HK-2 (cell line): ENCODE results near the gene PRDX2.

Source experiments
- DNase-seq: peaks from one replicate; pipeline ENCODE4 v3.0.0-alpha.2; 2018; ENCODE audit not compliant: unreplicated experiment

PRDX2 gene

DNA sequence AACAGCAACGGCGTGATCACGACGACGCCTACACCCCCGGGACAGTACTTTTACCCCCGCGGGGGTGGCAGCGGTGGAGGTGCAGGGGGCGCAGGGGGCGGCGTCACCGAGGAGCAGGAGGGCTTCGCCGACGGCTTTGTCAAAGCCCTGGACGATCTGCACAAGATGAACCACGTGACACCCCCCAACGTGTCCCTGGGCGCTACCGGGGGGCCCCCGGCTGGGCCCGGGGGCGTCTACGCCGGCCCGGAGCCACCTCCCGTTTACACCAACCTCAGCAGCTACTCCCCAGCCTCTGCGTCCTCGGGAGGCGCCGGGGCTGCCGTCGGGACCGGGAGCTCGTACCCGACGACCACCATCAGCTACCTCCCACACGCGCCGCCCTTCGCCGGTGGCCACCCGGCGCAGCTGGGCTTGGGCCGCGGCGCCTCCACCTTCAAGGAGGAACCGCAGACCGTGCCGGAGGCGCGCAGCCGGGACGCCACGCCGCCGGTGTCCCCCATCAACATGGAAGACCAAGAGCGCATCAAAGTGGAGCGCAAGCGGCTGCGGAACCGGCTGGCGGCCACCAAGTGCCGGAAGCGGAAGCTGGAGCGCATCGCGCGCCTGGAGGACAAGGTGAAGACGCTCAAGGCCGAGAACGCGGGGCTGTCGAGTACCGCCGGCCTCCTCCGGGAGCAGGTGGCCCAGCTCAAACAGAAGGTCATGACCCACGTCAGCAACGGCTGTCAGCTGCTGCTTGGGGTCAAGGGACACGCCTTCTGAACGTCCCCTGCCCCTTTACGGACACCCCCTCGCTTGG, 9.3 kb downstream of the PRDX2 start:
- DNase-seq: peak; percentile 66

DNA sequence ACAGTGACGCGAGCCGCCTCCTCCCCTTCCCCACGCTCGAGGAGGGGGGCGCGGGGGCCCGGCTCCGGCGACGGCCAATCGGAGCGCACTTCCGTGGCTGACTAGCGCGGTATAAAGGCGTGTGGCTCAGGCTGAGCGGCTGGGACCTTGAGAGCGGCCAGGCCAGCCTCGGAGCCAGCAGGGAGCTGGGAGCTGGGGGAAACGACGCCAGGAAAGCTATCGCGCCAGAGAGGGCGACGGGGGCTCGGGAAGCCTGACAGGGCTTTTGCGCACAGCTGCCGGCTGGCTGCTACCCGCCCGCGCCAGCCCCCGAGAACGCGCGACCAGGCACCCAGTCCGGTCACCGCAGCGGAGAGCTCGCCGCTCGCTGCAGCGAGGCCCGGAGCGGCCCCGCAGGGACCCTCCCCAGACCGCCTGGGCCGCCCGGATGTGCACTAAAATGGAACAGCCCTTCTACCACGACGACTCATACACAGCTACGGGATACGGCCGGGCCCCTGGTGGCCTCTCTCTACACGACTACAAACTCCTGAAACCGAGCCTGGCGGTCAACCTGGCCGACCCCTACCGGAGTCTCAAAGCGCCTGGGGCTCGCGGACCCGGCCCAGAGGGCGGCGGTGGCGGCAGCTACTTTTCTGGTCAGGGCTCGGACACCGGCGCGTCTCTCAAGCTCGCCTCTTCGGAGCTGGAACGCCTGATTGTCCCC, 10.1 kb downstream of the PRDX2 start, which contains the start of gene JUNB:
Gene JUNB, plus strand, starts transcription at position 142 of the 706 bp plus-strand sequence. Its CDS starts 286 bp downstream, at position 428.
- peak; percentile 98 for DNase-seq

DNA sequence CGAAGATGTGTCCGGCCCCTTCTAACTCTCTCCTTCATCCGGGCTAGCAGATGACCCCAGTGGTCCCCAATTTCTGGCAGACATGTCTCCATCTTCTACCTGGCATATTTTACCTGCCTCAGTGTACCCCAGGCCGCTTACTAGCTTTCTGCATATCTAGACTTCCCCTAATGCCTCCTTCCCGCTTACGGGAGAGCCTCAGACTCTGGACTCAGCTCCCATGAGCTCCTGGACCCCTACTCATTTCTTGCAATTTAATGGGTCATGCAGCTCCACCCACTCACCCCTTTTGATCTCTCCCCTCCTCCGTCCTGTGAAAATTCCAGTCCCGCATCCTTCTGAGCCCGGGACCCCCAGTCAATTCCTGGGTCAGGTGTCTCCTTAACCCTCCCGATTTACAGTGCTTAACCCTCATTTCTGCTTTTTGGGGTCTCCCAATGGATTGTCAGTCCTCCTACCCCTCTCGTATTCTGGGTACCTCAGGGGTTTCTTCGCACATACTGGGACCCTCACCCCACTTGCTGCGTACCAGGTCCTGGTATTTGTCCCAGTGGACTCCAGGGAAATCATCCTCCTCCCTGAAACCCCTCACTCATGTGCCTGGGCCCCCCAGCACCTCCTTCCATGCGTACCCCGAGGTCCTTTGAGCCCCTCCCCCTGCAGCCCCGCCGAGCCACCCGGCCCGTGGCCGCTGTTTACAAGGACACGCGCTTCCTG, 10.8 kb downstream of the PRDX2 start:
- DNase-seq: no peak

DNA sequence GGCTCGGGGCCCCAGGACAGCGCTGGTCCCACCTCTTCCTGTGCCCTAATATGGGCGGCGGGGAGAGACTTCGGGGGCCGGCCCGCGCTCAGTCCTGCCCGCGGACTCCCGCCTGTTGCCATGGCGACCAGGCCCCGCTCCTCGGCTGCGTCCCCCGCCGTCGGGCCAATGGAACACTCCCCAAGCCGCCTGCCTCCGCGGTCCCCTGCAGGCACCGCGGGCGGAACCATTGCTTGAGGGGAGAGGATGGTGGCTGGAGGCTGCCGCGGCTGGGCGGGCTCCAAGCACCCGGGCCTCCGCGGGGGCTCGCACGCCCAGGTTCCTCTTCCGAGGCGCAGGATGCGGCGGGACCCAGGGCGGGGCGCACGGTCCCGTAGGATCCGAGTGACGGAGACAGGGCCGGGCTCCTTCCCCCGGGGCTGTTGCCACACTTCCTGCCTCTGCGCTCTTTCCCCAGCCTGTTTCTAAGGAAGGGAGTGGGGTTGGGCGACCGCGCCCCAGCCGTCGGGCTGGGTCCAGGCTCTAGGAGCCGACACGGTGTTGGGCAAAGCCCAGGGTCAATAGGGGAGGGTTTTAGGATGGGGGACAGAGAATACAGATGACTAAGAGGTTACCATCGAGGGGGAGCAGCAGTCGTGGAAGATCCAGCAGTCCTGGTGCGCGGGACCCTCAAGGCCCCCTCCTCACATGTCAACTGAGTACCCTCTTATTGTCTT, 11.5 kb downstream of the PRDX2 start:
- DNase-seq: peak; percentile 96

DNA sequence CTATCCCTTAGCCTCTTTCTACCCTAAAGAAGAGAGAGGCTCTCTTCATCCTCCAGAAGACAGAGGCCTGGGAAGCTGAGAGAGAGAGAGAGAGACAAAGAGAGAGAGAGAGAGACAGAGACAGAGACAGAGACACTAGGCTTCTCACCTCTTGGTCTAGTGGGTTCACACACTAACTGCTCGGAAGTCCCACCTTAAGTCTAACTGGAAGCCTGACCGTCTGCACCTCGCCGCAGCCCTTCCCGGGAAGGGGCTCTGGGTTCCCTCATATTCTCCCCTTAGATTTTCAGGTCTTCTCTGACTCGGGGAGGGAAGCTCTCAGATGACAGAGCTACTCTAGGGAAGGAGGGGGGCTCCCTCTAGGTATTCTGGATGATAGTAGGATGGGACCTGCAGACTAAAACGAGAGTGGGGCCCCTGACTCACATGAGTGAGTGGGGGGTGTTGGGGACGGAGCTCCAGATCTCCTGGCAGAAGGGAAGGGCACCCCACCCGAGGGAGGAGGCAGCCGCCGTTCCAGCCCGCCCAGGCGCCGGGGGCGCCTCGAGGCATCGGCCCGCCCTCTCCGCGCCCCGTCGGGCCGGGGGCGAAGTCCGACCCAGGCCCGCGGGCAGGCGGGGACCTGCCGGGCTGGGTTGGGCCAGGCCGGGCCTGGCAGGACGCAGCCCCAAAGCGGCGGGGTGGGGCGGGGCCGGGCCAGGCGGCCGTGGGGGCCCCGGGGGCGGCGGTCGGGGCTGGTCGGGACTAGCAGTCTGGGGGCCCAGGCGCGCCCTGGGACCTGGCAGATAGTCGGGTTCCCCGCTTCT, 12.3 kb downstream of the PRDX2 start:
- no peak for DNase-seq

DNA sequence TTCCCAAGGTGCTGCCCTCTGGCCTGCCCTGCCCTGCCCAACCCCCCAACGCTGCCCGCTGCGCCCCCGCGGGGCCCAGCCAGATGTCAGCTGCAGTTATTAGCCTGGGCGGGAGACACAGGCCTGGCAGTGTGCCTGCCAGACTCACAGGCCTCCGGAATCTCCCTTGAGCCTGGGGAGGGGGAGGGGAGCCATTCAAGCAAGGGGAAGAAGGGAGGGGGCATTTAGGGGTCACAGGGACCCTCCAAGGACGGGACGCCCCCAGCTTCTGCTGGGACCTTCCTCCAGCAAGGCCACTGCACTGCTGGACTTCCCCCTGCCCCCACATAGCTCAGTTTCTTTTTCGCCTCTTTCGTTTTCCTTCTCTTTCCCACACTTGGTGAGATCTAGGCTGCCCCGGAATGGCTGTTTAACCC, 12.9 kb downstream of the PRDX2 start:
- DNase-seq: peak; percentile 82

DNA sequence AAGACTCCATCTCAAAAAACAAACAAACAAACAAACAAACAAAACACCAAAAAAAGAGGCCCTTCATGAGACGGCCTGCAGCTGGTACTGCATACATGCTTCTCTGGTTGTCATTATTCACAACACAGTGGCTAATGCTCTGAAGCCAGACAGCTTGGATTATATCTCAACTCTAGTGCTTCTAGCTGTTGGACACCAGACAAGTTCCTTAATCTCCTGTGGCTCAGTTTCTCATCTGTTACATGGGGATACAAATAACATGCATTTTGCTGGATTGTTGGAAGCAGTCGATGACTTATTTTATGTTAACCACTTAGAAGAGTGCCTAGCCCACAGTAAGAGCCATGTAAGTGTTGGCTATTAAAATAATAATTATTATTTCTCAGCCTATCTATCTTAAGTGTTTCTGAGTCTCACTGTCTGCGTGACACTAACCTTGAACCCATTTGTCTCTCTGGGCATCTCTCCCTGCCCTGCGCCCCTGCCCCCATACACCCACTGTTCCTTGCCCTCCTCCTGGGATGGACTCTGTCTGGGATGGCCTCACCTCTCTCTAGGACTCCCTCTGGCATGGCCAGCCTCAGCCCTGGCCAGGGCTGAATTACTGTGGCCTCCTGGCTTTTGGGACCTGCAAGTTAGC, 13.4 kb downstream of the PRDX2 start:
- no peak for DNase-seq

DNA sequence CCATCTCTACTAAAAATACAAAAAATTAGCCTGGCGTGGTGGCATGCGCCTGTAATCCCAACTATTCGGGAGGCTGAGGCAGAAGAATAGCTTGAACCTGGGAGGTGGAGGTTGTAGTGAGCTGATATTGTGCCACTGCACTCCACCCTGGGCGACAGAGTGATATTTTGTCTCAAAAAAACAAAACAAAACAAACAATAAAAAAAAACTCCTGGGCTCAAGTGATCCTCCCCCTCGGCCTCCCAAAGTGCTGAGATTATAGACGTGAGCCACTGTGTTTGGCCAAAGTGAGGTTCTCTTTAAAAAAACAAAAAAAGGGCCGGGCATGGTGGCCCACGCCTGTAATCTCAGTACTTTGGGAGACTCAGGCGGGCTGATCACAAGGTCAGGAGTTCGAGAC, 14.1 kb downstream of the PRDX2 start:
- no peak for DNase-seq

DNA sequence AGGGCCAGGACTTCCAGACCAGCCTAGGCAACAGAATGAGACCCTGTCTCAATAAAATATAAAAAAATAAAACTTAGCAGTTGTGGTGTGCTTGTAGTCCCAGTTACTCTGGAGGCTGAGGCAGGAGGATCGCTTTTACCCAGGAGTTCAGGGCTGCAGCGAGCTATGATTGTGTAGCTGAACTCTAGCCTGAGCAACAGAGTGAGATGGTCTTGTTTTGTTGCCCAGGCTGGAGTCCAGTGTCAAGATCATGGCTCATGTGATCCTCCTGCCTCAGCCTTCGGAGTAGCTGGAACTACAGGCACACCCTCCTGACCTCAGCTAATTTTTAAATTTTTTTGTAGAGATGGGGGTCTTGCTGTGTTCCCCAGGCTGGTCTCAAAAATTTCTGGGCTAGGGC, 14.6 kb downstream of the PRDX2 start:
- DNase-seq: no peak

DNA sequence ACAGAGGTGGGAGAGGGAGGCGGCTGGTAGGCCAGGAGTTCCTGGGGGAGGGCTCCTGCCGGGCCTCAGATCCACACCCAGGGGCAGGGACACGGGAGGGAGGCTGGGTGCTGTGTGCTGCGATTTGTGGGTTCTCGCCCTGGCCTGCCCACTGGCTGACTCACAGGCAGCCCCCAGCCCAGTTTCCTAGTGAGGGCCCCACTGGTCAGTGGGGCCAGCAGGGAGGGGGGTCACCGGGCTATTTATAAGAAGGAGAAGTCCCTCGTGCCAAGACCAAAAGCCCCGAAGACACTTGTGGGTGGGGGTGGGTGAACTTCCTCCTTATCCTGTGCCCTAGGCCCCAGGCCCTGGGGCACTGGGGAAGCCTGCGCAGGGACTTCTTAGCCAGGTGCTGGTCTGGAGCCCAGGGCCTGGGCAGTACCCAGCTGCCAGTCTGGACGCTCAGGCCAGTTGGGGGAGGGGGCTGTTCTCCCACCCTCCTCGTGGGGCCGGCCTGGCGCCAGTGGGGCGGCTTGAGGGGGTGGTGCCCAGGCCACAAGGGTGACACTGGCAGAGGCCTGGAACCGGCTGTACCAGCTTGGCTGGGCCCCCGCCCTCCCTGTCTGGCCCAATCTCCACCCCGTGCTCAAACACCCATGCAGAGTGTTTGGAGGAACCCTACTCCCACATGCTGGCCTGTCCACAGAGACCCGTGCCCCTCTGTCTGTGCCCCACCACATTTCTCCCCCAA, 15.3 kb downstream of the PRDX2 start:
- DNase-seq: no peak

DNA sequence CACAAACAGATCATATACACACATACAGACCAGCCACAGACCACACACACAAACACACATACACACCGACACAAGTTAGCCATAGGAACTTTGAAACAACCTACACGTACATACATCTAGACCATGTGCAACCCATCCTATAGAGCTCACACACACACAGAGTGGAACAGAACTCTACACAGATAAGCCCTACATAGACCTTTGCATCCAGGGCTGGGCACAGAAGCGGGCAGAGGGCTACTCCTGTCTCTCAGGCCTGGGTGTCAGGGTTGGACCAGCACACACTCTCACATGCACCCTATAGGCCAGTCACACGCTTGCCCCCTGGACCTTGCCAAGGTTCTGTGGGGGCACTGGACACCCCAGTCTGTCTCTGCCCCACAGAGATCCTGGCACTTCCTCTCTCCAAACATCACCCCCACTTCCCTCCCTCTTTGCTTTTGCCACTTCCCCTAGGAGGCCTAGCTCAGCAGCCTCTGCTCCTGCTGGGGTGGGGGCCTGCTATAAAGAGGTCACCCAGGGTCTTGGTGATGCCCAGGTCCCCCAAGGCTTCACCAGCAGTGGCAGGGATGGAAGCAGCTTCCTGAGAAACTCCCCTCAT, 16.1 kb downstream of the PRDX2 start:
- no peak for DNase-seq

DNA sequence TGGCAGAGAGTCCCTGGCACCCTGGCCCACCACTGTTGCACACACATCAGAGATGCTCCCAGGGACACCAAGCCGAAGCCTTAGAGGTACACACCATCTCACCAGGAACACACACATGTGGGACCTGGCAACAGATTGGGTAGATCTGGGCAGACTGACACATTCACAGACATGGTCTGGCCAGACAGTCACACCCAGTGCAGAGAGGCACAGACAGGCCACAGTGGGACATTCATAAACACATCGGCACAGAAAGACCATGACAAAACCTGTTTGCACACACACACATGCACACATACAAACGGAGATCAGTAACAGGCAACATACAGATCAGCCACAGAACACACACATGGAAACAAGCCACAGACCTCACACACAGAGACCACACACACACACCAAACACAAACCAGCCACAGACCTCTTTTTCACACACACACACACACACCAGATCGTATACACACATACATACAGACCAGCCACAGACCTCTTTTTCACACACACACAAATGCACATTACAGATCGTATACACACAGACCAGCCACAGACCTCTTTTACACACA, 16.6 kb downstream of the PRDX2 start:
- DNase-seq: peak; percentile 24

DNA sequence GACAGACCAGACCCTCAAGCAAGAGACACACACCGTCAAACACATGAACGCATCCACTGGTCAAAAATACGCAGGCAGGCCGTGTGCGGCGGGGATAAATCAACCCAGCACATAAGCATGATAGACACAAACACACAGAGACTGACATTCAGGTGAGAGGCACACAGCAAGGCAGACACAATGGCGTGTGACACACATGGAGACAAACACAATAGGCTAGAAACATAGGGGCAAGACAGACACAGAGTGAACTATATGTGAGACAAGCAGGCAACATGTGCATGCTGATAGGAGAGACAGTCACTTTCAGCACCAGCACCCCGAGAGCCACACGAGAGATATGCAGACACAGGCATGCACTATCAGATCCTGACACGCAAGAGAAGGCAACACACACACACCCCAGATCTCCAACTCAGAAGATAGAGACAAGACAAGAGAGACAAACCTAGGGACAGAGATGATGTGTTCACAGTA, 17.2 kb downstream of the PRDX2 start:
- no peak for DNase-seq

DNA sequence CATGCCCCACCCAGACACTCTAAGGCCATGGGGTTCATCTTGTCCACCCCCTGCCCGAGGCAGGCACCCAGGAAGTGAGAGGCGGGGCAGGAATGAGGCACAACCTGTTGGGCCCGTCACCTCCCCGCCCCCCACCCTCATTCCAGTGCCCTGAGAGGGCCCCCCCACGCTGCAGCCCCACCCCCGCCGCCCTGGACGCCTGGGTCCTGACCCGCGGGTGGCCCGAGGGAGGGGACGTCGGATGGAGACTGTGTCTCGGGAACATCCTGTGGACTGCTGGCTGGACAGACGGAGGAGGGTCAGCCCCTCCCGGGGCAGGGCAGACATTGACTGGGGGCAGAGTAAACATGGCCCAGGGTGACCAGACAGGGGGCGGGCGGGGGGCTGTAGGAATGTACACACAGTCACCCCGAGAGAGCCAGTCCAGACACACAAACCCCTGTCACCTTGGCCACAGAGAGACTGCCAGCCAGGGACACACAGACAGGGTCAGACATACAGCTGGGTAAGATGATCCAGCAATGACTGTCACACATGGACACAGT, 17.7 kb downstream of the PRDX2 start:
- DNase-seq: peak; percentile 71

DNA sequence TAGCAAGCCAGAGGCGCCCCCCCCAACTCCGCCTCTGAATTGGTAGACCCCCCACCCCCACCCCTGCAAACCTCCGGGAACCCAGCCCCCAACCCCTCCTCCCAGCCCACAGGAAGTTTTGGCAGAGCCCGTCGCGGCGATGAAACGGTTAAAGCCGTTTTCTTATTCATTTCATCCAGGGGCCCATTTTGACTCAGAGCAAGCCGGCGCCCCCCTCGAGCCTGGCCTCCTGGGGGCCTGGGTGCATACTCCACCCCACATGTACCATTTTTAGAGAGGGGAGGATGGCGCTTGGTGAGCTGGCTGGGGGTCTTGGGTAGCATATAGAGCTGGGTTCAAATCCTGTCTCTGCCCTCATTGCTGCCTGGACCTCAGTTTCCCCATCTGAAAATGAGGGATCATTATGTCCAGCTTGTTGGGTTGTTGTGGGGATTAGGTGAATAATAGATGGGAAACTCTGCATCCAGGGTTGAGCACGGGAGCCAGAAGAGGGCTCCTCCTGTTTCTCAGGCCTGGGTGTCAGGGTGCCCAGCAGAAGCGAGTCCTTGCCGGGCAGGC, 18.2 kb downstream of the PRDX2 start:
- no peak for DNase-seq

DNA sequence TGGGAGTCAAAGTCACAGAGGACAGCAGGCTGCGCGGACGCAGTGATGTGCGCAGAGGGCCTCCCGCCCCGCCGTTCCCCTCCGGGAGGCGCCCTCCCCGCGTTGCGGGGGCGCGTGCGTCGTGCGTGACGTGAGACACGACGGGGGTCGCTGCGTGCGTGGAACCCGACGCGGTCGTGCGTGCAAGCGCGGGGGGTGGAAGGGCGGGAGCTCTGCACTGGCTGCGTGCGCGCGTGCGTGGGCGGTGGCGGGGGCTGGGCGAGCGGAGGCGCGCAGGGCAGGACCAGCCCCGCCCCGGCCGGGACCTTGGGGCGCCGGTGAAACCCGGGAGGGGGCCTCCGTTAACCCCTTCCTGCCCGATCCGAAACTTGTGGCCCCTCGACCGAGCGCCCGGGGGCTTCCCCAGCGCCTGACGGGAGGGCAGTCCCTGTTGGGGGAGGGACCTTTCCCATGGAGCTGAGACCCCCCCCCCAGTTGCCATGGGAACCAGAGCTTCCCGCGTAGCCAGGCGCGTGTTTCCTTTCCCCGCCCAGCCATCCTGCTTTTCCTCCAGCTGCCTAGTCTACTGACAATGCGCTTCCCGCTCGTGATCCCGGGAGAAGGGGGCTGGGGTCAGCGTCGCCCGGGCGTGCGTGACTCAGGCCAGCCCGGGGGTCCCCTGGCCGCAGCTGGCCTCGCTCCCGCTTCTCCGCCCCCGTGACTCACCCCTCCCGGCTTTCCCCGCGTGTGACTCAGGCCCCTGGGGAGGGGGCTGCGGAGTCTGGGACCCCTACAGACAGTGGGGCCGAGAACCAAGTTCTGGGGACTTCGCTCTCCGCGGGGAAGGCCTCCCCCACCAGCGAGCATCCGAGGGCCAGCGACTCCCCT, 18.9 kb downstream of the PRDX2 start:
- DNase-seq: peak; percentile 84

DNA sequence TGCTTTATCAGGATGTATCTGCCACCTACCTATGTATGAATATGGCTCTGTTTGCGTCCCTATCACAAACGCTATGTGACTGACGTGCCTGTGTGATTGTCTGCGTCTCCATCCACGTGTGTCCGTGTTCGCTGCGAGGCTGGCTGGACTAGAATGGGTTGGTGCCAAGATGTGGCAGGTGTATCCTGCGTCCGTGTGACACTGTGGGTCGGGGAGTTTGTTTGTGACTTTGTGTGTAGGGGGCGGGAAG, 19.5 kb downstream of the PRDX2 start:
- DNase-seq: no peak
